ENCODE measurements around the gene SPTLC2.

- TF ChIP-seq CTCF (IDR thresholded peaks at IDR 0.05; ENCODE audit: low read depth, low read length): no peak
- TF ChIP-seq EZH2phosphoT487 (IDR thresholded peaks at IDR 0.05; ENCODE audit: low read depth): no peak
Measured at GRCh38 chr14:77508249-77508648, 108.2 kb downstream of the SPTLC2 start.

Data from OCI-LY3 (cell line).